Measurements from ENCODE around the gene CACNB1.

DNA sequence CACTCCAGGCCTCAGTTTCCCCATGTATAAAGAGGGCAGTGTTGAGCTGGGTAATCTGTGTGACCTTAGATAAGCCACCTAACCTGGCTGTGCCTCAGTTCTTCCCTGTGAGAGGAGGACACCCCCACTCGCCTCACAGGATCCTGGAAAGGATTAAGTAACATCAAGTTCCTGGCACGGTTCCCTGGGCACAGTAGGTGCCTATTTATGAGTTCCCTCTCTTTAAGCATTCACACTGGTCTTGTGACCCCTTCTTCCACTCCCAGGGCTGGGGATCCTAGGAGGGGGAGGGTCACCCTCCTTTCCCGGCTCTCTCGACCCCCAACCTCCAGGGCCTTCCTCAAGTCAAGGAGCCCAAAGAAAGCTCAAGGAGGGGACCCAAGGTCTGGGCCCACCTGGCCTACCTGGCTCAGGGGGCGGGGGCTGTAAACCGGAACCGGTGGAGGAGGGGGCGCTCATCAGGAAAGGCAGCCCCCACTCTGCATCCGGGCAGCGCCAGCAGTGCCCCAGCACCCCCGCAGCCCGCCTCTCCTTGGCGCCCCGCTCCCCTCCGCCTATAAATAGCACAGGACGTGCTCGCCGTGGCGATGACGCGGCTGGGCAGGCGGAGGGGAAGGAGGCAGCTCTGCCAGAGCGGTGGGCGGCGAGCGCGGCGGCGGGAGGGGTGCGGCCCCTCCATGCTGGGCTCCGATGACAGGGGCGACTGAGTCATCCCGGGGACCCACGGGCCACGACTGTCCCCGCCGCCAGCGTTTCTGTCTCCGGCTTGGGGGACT lies 12.0 kb upstream of the CACNB1 start:
- TF ChIP-seq BHLHE40 (IDR thresholded peaks at IDR 0.05; ENCODE audit: borderline replicate concordance in 1 of 2, low read depth in 2 of 2, low read length in 1 of 2) = peak in 1 of 2 experiments; percentile 57; a peak in 1 of 4 replicates
- TF ChIP-seq, protein P1, sequence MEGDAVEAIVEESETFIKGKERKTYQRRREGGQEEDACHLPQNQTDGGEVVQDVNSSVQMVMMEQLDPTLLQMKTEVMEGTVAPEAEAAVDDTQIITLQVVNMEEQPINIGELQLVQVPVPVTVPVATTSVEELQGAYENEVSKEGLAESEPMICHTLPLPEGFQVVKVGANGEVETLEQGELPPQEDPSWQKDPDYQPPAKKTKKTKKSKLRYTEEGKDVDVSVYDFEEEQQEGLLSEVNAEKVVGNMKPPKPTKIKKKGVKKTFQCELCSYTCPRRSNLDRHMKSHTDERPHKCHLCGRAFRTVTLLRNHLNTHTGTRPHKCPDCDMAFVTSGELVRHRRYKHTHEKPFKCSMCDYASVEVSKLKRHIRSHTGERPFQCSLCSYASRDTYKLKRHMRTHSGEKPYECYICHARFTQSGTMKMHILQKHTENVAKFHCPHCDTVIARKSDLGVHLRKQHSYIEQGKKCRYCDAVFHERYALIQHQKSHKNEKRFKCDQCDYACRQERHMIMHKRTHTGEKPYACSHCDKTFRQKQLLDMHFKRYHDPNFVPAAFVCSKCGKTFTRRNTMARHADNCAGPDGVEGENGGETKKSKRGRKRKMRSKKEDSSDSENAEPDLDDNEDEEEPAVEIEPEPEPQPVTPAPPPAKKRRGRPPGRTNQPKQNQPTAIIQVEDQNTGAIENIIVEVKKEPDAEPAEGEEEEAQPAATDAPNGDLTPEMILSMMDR (IDR thresholded peaks at IDR 0.05 in 2 of 3, conservative IDR thresholded peaks at IDR 0.05 in 1 of 3; ENCODE audit: control insufficient read depth in 2 of 3, extremely low read depth in 1 of 3, insufficient read depth in 1 of 3, low read depth in 3 of 3, low read length in 3 of 3) = no peak
- no peak for TF ChIP-seq CHD1 (IDR thresholded peaks at IDR 0.05; ENCODE audit: low read depth, low read length)
- TF ChIP-seq BRCA1 (IDR thresholded peaks at IDR 0.05; ENCODE audit: low read depth, low read length) = no peak
- 0 out of 2 replicates have a peak, but pooled peaks have one; percentile 27 for TF ChIP-seq RB1 (IDR thresholded peaks at IDR 0.05; ENCODE audit: borderline replicate concordance)
- TF ChIP-seq POLR2A (IDR thresholded peaks at IDR 0.05; ENCODE audit: low read depth, low read length) = peak; percentile 41; the same call in 1 of the 2 replicates
- no peak for TF ChIP-seq POLR2AphosphoS5 (IDR thresholded peaks at IDR 0.05; ENCODE audit: low read length)
